Embryonic facial prominence (tissue), 1 donor: ENCODE results near the gene ZNF787.
A peak's percentile ranks its signal among the peaks of the same experiment; 100 is the strongest.

Experiments
- DNase-seq: peaks from one replicate; pipeline ENCODE4 v3.0.0-alpha.2; 2016; ENCODE audit errors: extremely low spot score

Gene ZNF787

DNA sequence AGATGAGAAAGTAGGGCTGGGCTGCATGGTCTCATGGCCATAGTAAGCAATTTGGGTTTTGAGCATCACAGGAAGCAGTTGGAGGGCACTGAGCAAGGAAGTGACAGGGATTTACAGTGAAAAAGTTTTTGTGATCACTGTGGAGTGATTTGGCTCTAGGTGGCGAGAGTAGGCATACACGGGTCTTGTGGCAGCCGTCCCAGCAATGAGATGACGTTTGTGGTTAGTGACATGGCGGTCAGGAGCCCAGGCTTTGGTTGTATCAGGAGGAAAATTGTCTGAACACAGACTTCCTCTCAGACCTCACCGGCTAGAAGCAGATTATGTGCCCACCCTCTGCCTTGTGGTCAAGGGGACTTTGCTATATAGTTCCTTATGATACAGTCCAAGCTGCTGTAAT lies 23.3 kb upstream of the ZNF787 start:
- DNase-seq: no peak

DNA sequence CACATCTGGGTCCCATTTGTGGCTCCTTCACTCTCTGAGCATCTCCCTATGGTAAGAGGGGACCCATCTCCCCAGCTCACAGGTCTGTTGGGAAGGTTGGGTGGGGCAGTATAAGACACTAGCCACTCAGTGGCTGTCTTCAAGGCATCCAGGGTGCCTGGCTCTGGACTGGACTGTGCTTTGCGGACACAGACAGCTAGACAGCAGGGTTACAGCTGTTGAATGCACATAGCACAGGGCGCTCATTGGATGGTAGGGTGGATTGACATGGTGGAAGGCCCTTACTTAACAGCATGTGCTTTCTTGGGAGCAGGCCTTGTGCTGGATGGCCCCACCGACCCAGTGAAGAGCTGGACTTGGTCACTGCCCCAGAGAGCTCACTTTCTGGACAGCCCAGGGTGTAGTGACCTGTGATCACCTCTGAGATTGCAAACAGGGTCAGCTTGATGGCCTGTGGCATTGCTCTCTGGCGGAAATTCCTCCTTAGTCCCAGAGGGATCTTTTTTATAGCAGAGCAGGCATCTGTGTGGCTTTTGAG lies 21.9 kb upstream of the ZNF787 start:
- no peak for DNase-seq

- DNase-seq: no peak
Measured at GRCh38 chr19:56142087-56142787, 21.1 kb upstream of the ZNF787 start.

DNA sequence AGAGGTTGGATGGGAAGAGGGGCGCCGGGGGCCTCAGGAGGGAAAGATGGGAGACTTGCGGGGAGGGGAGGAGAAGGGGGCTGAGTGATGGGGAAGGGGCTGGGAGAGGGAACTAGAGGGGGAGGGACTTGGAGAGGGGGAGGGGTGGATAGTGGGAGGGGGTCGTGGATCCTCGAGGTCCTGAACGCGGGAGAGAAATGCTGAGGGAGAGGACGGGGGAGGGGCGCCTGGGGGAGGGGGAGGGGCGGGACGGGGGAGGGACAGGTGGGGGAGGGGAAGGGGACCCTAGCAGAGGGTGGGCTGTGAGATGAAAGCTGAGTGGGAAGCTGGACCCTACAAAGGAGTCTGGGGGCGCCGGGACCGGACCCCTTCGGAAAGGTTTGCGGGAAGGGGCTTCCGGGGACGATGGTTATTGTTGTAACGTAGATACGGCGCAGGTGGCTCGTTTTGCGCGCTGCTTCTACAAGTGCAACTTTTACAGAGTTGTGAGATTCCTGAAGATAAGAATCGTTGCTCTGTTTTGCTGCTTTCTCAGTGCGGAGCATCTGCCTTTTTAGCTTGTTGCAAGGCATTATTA lies 20.4 kb upstream of the ZNF787 start:
- peak; percentile 89 for DNase-seq

GRCh38 chr19:56140583-56141416 lies 19.7 kb upstream of the ZNF787 start, which contains the start of gene ZNF444:
ZNF444 (plus strand) TSS chr19:56141287; CDS start chr19:56146912, 5,625 bp downstream.
- DNase-seq: peak; percentile 99

DNA sequence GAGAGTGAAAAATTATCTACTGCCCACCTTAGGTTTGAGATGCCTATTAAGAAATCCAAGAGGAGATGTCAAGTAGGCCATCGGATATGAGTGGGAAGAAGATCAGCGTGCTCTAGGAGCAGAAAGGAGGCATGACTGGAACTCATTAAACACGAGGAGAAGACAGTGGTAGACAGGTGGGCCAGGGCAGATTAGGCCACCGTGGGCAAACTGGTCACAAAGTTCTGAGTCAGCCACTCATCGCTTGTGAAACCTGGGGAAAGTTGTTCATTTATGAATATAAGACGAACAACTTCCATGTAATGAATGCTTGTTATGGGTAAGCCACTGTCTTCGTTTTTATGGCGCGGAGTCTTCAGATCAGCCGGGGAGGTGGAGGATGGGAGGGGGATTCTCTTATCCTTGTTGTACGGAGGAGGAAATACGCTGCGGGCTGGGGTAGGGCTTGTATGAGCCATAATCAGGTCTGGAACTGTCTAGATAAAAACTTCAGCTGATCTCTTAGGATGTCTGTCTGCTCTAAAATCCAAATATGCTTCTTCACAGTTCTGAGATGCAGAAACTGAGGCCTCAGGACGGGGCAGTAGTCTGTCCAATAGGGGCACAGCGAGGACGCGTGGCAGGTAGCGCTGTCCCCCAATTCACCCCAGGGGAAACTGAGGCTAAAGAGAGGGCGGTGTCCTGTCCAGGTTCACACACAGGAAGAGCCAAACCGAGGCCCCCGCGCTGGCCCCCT lies 18.9 kb upstream of the ZNF787 start:
- DNase-seq: no peak

GRCh38 chr19:56138069-56138468 lies 17.0 kb upstream of the ZNF787 start:
- DNase-seq: no peak

DNA sequence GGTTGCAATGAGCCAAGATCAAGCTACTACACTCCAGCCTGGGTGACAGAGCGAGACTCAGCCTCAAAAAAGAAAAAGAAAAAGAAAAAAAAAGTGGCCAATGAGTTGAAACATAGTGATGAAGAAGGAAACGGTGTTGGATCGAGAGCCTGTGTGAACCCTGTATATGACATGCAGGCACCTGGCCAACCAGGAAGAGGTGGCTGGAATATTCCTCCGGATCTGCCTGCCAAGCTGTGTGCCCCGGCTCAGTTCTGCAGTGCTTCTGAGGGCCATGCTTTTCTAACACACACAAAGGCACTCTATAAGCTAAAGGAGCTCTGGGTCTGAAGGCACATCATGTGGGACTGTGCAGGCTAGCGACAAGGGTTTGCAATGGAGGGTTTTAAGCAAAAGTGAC lies 16.3 kb upstream of the ZNF787 start:
- no peak for DNase-seq

GRCh38 chr19:56136362-56136761 lies 15.3 kb upstream of the ZNF787 start:
- no peak for DNase-seq

DNA sequence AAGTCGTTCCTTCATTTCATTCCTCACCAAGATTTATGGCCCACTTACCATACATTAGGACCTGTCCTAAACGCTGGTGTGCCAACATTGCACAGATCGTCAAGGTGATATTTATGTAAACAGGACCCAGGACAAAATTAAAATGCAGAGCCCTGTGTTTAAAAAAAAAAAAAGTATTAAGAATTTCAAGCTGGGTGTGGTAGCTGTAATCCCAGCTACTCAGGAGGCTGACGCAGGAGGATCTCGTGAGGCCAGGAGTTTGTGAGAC lies 13.5 kb upstream of the ZNF787 start:
- no peak for DNase-seq

- DNase-seq: no peak
Measured at GRCh38 chr19:56133858-56134653, 13.0 kb upstream of the ZNF787 start.

DNA sequence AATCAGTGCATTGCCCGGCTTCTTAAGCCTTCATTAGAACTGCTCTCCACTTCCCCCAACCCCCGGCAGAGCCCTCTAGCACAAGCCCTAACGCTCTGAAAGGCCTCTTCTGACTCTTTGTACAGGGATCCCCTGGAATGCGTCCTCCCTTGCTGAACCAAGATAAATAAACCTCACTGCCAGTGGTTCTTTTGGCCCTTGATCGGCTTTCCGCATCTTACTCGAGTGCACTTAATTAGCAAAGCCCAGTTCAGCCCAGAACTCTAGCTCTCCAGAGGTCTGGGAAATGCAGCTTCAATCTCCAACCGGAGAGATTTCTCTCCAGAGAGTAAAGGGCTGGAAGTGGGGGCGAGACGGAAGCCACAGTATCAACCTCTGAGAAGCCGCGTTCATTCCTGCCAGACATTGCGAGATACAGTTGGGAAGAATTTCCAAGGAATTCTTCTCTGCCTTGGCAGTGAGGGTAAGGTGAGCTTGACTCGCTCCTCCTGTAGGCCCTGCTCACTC lies 11.3 kb upstream of the ZNF787 start:
- DNase-seq: no peak

DNA sequence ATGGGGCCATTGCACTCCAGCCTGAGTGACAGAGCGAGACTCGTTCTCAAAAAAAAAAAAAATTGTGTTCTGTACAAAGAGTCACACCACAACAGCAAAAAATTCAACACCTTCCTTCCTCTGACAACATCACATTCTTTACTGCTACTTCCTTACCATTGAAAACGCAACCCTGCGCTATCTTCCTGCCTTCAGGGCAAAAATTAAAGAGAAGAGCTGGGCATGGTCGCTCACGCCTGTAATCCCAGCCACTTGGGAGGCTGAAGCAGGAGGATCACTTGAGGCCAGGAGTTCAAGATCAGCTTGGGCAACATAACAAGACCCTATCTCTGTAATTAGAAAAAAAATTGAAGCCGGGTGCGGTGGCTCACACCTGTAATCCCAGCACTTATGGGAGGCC lies 10.6 kb upstream of the ZNF787 start:
- DNase-seq: no peak

GRCh38 chr19:56130006-56130405 lies 8.9 kb upstream of the ZNF787 start:
- no peak for DNase-seq

DNA sequence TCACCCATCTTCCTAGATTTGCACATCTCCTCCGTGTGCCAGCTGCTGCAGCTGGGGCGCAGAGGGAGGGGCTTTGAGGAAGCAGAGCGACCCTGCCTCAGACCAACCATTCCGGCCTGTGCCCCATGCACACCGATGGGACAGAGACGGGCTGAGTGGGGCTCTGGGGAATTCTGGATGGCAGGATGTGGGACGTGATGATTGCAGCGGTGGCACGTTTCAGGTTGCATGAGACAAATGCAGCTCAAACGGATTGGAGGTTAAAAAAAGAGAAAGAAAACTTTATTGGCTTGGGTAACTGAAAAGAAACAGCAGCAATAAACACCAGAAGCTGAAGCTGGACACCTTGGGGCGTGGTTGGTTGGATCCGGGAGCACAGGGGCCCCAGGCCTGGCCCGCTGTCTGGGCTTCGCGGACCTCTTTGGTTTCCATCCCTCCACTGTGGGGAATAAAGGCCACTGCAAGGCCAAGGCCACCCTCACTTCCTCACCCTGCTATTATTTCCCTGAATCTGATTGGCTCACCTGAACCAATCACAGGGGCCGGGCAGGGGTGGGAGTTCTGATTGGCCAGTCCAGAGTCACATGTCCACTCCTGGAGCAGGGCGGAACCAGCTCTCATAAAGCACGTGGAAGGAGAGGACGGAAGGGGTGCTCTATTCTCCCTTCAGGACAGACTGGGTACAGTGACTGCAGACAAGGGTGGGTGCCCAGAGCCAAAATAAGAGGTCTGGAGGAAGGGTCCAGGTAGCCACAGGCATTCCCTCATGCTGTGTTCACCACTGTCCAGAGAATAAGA lies 6.1 kb upstream of the ZNF787 start:
- DNase-seq: no peak

DNA sequence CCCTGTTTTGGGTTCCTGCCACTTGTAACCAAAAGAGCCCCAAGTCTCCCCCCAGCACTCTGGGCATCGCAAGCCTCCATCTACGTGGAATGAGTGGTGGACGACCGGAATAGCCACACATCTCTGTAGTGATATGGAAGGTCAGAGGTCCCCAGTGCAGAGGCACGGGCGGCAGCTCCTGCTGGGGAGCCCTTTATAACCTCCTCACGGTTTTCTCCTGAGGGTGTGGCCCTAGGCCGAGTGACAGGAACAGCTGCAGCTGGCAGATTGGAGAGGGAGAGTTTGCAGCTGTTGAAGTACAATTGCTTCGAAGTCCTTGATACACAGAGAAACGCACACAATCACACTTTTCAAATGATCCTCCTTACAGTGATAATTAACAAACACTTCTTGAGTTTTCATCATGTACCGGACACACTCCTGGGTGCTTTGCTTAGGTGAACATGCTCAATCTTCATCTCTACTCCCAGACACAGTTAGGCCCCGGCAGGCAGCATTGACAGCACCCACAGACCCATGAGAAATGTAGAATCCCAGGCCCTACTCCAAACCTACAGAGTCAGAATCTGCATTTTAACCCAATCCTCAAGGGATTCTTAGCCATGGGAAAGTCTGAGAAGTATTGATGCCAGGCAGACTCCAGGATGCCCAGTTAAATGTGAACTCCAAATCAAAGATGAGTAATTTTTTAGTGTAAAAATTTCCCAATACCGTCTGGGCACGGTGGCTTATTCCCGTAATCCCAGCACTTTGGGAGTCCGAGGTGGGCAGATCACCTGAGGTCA lies 4.9 kb upstream of the ZNF787 start:
- DNase-seq: no peak

- no peak for DNase-seq
Measured at GRCh38 chr19:56124578-56124977, 3.5 kb upstream of the ZNF787 start.

DNA sequence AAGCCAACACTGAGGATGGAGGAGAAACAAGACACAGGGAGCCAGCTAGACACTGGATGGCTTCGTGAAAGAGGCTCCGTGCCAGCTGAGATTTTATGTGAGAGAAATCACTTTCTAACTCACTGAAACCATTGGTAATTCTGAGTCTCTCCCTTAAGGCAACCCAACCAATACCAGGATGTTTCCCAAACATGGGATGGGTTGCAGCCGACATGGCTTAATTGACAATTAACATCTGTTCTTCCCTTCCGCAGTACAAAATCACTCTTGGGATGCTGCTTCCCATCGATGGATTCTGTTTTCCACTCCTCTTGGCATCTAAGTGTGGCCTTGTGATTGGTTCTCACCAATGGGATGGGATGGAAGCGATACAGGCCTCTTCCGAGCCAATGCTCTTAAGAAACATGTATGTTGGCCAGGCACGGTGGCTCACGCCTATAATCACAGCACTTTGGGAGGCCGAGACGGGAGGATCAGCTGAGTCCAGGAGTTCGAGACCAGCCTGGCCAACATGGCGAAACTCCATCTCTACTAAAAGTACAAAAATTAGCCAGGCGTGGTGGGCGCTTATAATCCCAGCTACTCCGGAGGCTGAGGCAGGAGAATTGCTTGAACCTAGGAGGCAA lies 2.3 kb upstream of the ZNF787 start:
- no peak for DNase-seq
